ENCODE measurements around the gene GATAD2A. TPM values are rescaled to one million over a fixed set of nuclear protein-coding genes. Genes with fewer than 3 reads are reported as not detected.

GATAD2A gene
- total RNA-seq, 1 donor from 2014 or later: 118 TPM

DNA sequence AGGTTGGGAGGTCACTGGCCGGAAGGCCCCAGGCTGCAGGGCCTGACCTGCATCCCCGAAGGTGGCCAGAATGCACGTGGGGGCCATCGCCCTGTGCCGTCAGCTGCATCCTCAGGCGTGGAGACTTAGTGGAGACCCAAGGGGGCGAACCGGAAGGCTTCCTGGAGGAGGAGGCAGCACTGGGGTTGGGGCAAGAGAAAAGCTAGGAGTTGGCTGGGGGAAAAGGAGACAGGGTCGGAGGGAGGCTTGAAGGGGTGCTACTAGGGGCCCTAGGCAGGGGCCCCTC is 121.8 kb downstream of the GATAD2A start:
- TF ChIP-seq, protein P1, sequence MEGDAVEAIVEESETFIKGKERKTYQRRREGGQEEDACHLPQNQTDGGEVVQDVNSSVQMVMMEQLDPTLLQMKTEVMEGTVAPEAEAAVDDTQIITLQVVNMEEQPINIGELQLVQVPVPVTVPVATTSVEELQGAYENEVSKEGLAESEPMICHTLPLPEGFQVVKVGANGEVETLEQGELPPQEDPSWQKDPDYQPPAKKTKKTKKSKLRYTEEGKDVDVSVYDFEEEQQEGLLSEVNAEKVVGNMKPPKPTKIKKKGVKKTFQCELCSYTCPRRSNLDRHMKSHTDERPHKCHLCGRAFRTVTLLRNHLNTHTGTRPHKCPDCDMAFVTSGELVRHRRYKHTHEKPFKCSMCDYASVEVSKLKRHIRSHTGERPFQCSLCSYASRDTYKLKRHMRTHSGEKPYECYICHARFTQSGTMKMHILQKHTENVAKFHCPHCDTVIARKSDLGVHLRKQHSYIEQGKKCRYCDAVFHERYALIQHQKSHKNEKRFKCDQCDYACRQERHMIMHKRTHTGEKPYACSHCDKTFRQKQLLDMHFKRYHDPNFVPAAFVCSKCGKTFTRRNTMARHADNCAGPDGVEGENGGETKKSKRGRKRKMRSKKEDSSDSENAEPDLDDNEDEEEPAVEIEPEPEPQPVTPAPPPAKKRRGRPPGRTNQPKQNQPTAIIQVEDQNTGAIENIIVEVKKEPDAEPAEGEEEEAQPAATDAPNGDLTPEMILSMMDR (conservative IDR thresholded peaks at IDR 0.05; ENCODE audit: low read depth, low read length): no peak
- no peak overlapping the region for H3K4me3 ChIP-seq (ENCODE audit: low read depth, low read length)
- no peak for DNase-seq (ENCODE audit: low read depth)

DNA sequence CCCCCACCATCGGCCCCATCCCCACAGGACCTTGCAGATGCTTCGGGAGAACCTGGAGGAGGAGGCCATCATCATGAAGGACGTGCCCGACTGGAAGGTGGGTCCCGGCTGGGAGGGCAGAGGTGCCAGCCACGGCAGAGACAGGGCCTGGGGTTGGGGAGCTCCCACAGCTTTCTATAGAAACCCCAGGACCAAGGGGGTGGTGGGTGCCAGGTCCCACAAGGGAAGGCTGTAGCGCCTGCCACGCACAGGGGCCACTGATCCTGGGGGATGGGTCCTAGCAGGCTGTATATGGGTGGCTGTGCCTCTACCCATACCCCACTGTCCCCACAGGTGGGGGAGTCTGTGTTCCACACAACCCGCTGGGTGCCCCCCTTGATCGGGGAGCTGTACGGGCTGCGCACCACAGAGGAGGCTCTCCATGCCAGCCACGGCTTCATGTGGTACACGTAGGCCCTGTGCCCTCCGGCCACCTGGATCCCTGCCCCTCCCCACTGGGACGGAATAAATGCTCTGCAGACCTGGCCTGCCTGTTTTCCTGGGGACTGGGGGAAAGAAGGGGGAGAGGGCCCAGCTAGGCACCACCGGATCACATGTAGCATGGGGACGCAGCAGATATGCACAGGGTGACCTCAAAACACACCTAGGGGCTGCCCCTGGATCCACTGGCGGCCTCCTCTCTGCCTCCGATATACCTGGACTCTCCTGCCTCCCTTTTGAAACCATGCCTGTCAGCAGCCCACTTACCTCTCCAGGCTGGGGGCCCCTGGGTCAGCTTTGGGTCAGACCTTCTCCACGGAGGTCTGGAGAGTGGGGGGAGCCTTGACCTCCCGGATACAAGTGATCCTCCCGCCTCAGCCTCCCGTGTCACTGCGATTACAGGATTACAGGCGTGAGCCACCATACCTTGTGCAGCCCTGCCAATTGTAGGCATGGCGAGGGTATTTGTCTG is 122.5 kb downstream of the GATAD2A start:
- DNase-seq (ENCODE audit: low read depth): no peak
- TF ChIP-seq, protein P1 (conservative IDR thresholded peaks at IDR 0.05; ENCODE audit: low read depth, low read length): no peak
- H3K4me3 ChIP-seq (ENCODE audit: low read depth, low read length): no peak overlapping the region

DNA sequence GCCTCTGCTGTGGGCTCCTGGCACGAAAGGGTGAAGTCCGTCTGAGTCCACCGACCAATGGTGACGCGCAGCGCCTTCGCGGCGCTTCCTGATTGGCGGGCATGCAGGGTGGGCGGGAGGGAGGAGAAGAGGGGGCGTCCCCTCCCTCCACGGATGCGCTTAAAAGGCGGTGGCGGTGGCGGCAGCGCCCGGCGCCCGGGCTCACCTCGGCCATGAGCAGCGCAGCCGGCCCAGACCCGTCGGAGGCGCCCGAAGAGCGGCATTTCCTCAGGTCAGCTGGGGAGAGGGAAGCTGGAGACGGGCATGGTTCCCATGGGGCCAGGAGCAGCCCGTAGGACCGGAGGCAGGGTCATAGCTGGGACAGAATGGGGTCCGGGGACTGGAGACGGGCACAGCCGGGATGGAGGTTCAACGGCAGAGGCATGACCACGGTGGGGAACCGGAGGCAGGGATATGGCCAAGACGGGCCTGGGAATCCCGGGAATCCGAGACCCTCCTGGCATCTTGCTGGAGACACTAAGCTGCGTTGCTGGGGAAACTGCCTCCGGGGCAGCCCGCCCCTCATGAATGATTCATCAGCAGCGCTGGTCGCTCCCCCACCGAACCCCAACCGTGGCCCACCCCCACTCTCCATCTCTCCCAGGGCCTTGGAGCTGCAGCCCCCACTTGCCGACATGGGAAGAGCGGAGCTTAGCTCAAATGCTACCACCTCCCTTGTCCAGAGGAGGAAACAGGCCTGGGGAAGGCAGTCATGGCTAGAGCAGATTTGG is 123.4 kb downstream of the GATAD2A start, which contains the start of gene YJEFN3:
Gene YJEFN3 (plus strand): TSS at position 191 of the 770 bp plus-strand sequence. CDS start 22 bp downstream, at position 213.
- no peak within 1 kb of the TSS for H3K4me3 ChIP-seq (ENCODE audit: low read depth, low read length)
- no peak for DNase-seq (ENCODE audit: low read depth)

DNA sequence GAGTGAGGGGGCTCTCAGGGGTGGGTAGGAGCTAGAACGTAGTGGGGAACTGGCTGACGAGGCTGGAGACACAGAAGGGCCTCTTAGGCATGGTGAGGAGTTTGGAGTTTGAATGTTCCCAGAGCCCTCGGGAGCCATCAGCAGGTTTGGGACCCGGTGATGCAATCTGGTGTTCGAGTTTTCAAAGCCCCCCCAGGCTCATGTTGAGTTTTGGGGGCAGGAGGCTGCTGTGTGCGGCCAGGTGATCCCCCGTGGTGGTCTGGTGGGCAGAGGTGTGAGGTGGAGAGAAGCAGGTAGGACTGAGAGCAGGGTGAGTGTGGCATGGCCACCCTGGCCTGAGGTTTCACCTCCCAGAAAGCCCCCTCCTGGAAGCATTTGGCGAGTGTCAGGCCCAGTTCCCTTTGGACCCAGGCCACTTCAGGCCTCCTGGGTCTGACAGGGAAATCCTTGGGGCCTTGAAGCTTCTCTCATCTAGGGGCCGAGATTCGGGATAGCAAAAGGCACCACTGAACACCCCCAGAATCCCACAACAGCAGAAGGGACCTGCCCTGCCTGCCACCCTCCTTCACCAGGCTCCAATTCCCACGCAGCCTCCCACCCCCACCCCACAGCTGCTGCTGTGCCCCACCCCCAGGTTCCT is 124.4 kb downstream of the GATAD2A start:
- DNase-seq (ENCODE audit: low read depth): no peak
- H3K4me3 ChIP-seq (ENCODE audit: low read depth, low read length): no peak overlapping the region
- TF ChIP-seq, protein P1 (conservative IDR thresholded peaks at IDR 0.05; ENCODE audit: low read depth, low read length): no peak

More for the DNA sequence above, 123.4 kb downstream of the GATAD2A start, which contains the start of gene YJEFN3:
- TF ChIP-seq, protein P1 (conservative IDR thresholded peaks at IDR 0.05; ENCODE audit: low read depth, low read length): no peak

DNA sequence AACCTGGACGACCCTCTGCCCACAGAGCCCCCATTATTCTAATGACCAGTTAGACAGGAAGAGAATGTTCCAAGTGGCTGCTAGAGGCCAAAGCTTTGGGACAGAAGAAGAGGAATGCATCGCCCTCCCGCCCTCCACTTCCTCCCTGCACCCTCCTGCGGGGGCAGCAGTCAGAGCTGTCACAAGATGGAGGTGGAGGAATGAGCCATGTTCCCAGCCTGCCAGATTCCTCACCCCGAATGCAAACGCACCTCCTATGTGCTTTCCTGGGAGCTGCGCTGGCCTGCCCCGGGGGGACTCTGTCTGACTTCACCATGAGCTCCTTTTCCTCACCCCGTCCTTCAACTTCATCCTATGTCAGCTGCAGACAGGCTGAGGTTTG is 124.9 kb downstream of the GATAD2A start:
- no peak for DNase-seq (ENCODE audit: low read depth)
- TF ChIP-seq, protein P1 (conservative IDR thresholded peaks at IDR 0.05; ENCODE audit: low read depth, low read length): no peak
- no peak overlapping the region for H3K4me3 ChIP-seq (ENCODE audit: low read depth, low read length)

DNA sequence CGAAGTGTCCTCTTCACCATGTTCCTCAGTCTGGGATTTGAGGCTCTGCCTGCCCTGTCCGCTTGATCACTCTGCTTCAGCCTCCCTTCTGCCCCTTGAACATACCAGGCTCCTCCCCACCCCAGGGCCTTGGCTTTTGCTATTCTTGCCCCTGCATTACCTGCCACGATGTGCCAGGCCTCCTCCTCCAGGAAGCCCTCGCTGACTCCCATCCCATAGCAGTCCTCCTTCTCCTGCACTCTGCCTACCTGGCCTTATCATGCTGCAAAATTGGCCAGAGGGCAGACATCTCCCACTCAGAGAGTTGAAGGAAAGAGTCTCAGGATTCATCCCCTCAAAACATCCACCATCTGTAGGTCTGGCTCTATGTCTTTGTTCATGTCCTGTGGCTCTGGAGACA is 125.4 kb downstream of the GATAD2A start:
- no peak for DNase-seq (ENCODE audit: low read depth)
- TF ChIP-seq, protein P1 (conservative IDR thresholded peaks at IDR 0.05; ENCODE audit: low read depth, low read length): no peak
- H3K4me3 ChIP-seq (ENCODE audit: low read depth, low read length): no peak overlapping the region
